Measurements from ENCODE around the gene RNF186. TPM values are rescaled to one million over a fixed set of nuclear protein-coding genes. Genes with fewer than 3 reads are reported as not detected.

Gene RNF186
- total RNA-seq, 1 experiment from 2014 or later = not detected

GRCh38 chr1:19798486-19799229, 16.4 kb downstream of the RNF186 start (continued):
- TF ChIP-seq CREM (CRISPR knock-in tag; IDR thresholded peaks at IDR 0.05) (no peak), RORB (CRISPR knock-in tag; IDR thresholded peaks at IDR 0.05) (no peak), ZNF232 (CRISPR knock-in tag; IDR thresholded peaks at IDR 0.05) (no peak), ZBTB21 (CRISPR knock-in tag; IDR thresholded peaks at IDR 0.05; ENCODE audit: borderline replicate concordance) (no peak)

DNA sequence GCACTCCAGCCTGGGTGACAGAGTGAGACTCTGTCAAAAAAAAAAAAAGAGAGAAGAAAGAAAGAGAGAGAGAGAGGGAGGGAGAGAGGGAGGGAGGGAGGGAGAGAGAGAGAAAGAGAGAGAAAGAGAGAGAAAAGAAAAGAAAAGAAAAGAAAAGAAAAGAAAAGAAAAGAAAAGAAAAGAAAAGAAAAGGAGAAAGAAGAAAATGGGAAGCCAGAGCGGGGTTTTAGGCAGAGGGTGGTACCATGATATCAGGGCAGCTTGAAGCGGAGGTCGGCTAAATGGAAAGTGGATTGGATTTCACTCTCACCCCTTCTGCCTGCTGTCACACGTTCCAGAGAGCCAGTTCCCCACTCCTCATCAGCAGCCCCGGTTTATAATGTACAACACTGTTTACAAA, 17.3 kb downstream of the RNF186 start:
- no peak overlapping the region for H3K27ac Mint-ChIP-seq
- DNase-seq (ENCODE audit: low spot score) (no peak), ATAC-seq (no peak)
- H3K36me3 Mint-ChIP-seq = no peaks in the 10 kb centered on the region
- CTCF ChIA-PET = interaction anchor here (0.6 to 1.5 kb wide), 3 partner anchors 11 to 19 kb away, joined by 3 to 6 read pairs (median 4); no protein-coding TSS in a partner anchor
- peaks cover 36% of the 10 kb centered on the region for H3K27me3 Mint-ChIP-seq (ENCODE audit: low read depth)
- H3K9me3 Mint-ChIP-seq = no peaks in the 10 kb centered on the region
- POLR2A ChIA-PET = no interaction called here
- peaks cover 33% of the 10 kb centered on the region for H3K4me1 Mint-ChIP-seq
- TF ChIP-seq NR1H2 (CRISPR knock-in tag; IDR thresholded peaks at IDR 0.05) (no peak), ERG (CRISPR knock-in tag; IDR thresholded peaks at IDR 0.05) (no peak), FOXJ3 (CRISPR knock-in tag; IDR thresholded peaks at IDR 0.05; ENCODE audit: borderline replicate concordance) (no peak), CDX4 (CRISPR knock-in tag; IDR thresholded peaks at IDR 0.05; ENCODE audit: borderline replicate concordance) (no peak)
- H3K4me3 Mint-ChIP-seq = no peak overlapping the region

GRCh38 chr1:19794583-19794982, 20.5 kb downstream of the RNF186 start:
- H3K36me3 Mint-ChIP-seq = no peaks in the 10 kb centered on the region; the same call in 1 of the 2 replicates
- TF ChIP-seq FOXK1 (CRISPR knock-in tag; IDR thresholded peaks at IDR 0.05) (no peak), ZBTB21 (CRISPR knock-in tag; IDR thresholded peaks at IDR 0.05; ENCODE audit: borderline replicate concordance) (no peak), PRRX2 (CRISPR knock-in tag; IDR thresholded peaks at IDR 0.05) (no peak), SP1 (CRISPR knock-in tag; conservative IDR thresholded peaks at IDR 0.05) (no peak), RORB (CRISPR knock-in tag; IDR thresholded peaks at IDR 0.05) (no peak), CREM (CRISPR knock-in tag; IDR thresholded peaks at IDR 0.05) (no peak), KAT7 (CRISPR knock-in tag; IDR thresholded peaks at IDR 0.05; ENCODE audit: borderline replicate concordance) (no peak), MAX (CRISPR knock-in tag; IDR thresholded peaks at IDR 0.05) (no peak), SMAD3 (CRISPR knock-in tag; IDR thresholded peaks at IDR 0.05; ENCODE audit: borderline replicate concordance) (no peak), ESRRA (CRISPR knock-in tag; IDR thresholded peaks at IDR 0.05; ENCODE audit: borderline replicate concordance) (no peak), FOXJ3 (CRISPR knock-in tag; IDR thresholded peaks at IDR 0.05; ENCODE audit: borderline replicate concordance) (no peak), CDX4 (CRISPR knock-in tag; IDR thresholded peaks at IDR 0.05; ENCODE audit: borderline replicate concordance) (no peak), GTF2I (CRISPR knock-in tag; conservative IDR thresholded peaks at IDR 0.05) (no peak)
- TF ChIP-seq, protein P1, sequence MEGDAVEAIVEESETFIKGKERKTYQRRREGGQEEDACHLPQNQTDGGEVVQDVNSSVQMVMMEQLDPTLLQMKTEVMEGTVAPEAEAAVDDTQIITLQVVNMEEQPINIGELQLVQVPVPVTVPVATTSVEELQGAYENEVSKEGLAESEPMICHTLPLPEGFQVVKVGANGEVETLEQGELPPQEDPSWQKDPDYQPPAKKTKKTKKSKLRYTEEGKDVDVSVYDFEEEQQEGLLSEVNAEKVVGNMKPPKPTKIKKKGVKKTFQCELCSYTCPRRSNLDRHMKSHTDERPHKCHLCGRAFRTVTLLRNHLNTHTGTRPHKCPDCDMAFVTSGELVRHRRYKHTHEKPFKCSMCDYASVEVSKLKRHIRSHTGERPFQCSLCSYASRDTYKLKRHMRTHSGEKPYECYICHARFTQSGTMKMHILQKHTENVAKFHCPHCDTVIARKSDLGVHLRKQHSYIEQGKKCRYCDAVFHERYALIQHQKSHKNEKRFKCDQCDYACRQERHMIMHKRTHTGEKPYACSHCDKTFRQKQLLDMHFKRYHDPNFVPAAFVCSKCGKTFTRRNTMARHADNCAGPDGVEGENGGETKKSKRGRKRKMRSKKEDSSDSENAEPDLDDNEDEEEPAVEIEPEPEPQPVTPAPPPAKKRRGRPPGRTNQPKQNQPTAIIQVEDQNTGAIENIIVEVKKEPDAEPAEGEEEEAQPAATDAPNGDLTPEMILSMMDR (IDR thresholded peaks at IDR 0.05) = no peak
- TF ChIP-seq, protein P2, sequence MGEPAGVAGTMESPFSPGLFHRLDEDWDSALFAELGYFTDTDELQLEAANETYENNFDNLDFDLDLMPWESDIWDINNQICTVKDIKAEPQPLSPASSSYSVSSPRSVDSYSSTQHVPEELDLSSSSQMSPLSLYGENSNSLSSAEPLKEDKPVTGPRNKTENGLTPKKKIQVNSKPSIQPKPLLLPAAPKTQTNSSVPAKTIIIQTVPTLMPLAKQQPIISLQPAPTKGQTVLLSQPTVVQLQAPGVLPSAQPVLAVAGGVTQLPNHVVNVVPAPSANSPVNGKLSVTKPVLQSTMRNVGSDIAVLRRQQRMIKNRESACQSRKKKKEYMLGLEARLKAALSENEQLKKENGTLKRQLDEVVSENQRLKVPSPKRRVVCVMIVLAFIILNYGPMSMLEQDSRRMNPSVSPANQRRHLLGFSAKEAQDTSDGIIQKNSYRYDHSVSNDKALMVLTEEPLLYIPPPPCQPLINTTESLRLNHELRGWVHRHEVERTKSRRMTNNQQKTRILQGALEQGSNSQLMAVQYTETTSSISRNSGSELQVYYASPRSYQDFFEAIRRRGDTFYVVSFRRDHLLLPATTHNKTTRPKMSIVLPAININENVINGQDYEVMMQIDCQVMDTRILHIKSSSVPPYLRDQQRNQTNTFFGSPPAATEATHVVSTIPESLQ (CRISPR knock-in tag; IDR thresholded peaks at IDR 0.05) = no peak
- H3K4me1 Mint-ChIP-seq = peaks cover 13% of the 10 kb centered on the region
- 0 out of 2 replicates have a peak, but pooled peaks cover 6% of the 10 kb centered on the region for H3K9me3 Mint-ChIP-seq
- DNase-seq (ENCODE audit: low spot score) (no peak), ATAC-seq (no peak)
- ChIA-PET POLR2A (no interaction called here), CTCF (no interaction called here)
- no peak overlapping the region for H3K4me3 Mint-ChIP-seq
- peaks cover 16% of the 10 kb centered on the region for H3K27me3 Mint-ChIP-seq (ENCODE audit: low read depth)
- H3K27ac Mint-ChIP-seq = no peak overlapping the region

Data from WTC11 (cell line).